ENCODE results near the gene ANP32E.

Gene ANP32E

DNA sequence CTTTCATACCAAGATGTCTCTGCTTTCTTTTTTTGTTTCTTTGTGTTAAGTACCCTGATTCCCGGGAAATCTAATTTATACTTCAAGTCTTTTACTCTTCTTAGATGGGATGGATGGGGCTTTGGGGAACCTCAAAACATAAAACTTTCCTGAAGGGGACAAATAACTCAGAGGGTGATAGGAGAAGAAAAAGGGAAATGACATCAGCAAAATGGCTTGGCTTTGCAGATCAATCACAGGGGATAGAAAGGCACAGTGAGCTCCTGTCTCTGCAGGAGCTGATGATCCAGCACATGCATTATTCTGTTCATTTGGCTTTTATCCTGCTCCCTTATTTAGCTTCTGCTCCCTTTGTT is 20.3 kb upstream of the ANP32E start:
- TF ChIP-seq, protein P1, sequence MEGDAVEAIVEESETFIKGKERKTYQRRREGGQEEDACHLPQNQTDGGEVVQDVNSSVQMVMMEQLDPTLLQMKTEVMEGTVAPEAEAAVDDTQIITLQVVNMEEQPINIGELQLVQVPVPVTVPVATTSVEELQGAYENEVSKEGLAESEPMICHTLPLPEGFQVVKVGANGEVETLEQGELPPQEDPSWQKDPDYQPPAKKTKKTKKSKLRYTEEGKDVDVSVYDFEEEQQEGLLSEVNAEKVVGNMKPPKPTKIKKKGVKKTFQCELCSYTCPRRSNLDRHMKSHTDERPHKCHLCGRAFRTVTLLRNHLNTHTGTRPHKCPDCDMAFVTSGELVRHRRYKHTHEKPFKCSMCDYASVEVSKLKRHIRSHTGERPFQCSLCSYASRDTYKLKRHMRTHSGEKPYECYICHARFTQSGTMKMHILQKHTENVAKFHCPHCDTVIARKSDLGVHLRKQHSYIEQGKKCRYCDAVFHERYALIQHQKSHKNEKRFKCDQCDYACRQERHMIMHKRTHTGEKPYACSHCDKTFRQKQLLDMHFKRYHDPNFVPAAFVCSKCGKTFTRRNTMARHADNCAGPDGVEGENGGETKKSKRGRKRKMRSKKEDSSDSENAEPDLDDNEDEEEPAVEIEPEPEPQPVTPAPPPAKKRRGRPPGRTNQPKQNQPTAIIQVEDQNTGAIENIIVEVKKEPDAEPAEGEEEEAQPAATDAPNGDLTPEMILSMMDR (conservative IDR thresholded peaks at IDR 0.05), result peak; percentile 58
- TF ChIP-seq ZFX (IDR thresholded peaks at IDR 0.05), result no peak
- H3K27ac ChIP-seq, result no peak overlapping the region

GRCh38 chr1:150249936-150250335 is 14.0 kb upstream of the ANP32E start:
- TF ChIP-seq, protein P1 (conservative IDR thresholded peaks at IDR 0.05), result no peak
- no peak overlapping the region for H3K27ac ChIP-seq

DNA sequence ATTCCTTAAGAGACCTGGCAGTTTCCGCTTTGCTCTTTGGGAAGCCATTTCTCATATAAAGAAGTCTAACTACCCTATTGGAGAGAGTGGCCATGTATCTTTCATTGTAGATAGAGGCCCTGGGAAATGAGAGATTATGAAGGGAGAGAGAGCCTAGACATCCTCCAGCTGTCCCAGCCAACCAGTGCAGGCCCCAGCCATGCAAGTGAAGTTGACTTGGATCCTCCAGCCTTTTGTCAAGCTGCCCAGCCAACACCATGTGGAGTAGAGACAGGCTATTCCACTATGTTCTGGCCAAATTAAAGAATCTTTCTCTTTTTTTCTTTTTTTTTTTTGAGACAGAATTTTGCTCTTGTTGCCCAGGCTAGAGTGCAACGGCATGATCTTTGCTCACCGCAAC is 7.1 kb upstream of the ANP32E start:
- no peak overlapping the region for H3K27ac ChIP-seq
- TF ChIP-seq ZFX (IDR thresholded peaks at IDR 0.05), result no peak
- TF ChIP-seq, protein P1 (conservative IDR thresholded peaks at IDR 0.05), result no peak

- no peak overlapping the region for H3K27ac ChIP-seq
- TF ChIP-seq ZFX (IDR thresholded peaks at IDR 0.05), result no peak
- TF ChIP-seq, protein P1 (conservative IDR thresholded peaks at IDR 0.05), result no peak
These were observed 1.8 kb upstream of the ANP32E start for GRCh38 chr1:150237746-150238145.

DNA sequence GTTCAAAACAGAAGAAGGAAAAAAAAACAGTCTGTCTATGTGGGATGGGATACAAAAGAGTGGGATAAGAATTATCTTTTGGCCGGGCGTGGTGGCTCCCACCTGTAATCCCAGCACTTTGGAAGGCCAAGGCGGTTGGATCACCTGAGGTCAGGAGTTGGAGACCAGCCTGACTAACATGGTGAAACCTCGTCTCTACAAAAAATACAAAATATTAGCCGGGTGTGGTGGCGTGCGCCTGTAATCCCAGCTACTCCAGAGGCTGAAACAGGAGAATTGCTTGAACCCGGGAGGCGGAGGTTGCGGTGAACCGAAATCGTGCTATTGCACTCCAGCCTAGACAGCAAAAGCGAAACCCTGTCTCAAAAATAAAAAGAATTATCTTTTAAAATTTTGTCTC is 1.3 kb upstream of the ANP32E start:
- H3K27ac ChIP-seq, result peak overlapping the region; percentile 69

GRCh38 chr1:150236614-150237100 is 745 bp upstream of the ANP32E start:
- peak overlapping the region; percentile 69 for H3K27ac ChIP-seq
- TF ChIP-seq, protein P1 (conservative IDR thresholded peaks at IDR 0.05), result no peak; the same call in 1 of the 2 replicates
- TF ChIP-seq ZFX (IDR thresholded peaks at IDR 0.05), result no peak

- peak overlapping the region; percentile 69 for H3K27ac ChIP-seq
- no peak for TF ChIP-seq ZFX (IDR thresholded peaks at IDR 0.05)
- TF ChIP-seq, protein P1 (conservative IDR thresholded peaks at IDR 0.05), result no peak
These were observed 539 bp downstream of the ANP32E start for GRCh38 chr1:150235294-150235851.

DNA sequence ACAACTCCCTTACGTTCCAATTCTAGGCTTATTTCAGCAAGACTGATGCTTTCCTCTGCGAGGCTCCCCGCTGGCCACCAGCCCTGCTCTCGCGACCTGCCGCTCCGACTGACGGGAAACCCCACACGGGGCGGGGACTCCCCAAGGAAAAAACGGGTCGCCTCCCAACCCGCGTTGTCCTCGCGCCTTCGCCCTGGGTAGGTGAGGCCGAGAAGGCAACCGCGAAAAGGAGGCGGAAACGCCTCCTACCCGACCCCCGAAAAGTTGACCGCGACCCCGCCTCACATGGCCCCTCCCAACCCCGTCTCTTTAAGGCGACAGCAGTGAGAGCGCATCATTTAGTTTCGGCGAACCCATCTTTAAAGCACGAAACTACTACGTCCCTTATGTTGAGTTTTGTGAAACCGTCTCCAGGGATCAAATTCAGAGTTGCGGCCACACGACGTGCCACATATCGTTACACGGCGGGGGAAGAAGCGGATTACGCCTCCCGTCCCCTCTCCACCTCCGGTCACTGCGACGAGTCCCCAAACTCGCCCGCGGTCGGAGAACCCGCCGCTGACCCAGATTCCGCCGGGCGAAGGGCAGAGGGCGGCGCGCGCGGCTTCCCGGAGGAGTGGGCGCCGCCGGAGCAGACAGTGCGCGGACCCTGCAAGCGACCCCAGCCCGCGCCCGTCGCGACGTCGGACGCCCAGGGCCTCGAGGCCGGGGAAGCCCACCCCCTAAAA is 1.2 kb downstream of the ANP32E start:
- peak overlapping the region; percentile 69 for H3K27ac ChIP-seq
- no peak for TF ChIP-seq ZFX (IDR thresholded peaks at IDR 0.05)
- TF ChIP-seq, protein P1 (conservative IDR thresholded peaks at IDR 0.05), result no peak

All from C4-2B (cell line).